Measurements from ENCODE around the gene ATG9B.

DNA sequence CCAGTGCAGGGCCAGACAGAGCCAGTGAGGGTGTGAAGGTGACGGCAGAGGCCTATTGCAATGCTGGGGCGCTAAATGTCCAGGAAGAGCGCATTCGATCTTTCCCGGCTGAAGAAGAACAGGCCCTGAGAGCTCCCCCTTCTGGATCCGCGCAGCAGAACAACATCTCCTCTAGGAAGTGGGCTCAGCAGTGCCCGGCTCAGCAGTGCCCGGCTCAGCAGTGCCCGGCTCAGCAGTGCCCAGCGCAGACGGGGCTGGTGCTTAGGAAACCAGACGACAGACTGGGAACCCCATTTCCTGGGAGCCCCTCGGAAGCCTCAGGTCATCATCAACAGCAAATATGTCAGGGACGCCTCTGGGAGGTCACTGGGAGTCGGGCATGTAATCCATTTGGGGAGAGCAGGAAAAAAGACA lies 38.2 kb downstream of the ATG9B start:
- TF ChIP-seq, protein P1, sequence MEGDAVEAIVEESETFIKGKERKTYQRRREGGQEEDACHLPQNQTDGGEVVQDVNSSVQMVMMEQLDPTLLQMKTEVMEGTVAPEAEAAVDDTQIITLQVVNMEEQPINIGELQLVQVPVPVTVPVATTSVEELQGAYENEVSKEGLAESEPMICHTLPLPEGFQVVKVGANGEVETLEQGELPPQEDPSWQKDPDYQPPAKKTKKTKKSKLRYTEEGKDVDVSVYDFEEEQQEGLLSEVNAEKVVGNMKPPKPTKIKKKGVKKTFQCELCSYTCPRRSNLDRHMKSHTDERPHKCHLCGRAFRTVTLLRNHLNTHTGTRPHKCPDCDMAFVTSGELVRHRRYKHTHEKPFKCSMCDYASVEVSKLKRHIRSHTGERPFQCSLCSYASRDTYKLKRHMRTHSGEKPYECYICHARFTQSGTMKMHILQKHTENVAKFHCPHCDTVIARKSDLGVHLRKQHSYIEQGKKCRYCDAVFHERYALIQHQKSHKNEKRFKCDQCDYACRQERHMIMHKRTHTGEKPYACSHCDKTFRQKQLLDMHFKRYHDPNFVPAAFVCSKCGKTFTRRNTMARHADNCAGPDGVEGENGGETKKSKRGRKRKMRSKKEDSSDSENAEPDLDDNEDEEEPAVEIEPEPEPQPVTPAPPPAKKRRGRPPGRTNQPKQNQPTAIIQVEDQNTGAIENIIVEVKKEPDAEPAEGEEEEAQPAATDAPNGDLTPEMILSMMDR (IDR thresholded peaks at IDR 0.05 in 8 of 11, conservative IDR thresholded peaks at IDR 0.05 in 3 of 11): peak in 10 of 11 experiments; percentile 31 to 83 (median 69)
- TF ChIP-seq POLR2AphosphoS5 (IDR thresholded peaks at IDR 0.05) (no peak), POLR2A (IDR thresholded peaks at IDR 0.05) (no peak)
